ENCODE measurements around the gene C12orf75. TPM values are rescaled to one million over a fixed set of nuclear protein-coding genes. Genes with fewer than 3 reads are reported as not detected.

The C12orf75 gene
- polyA plus RNA-seq, 3 donors, result 7.4 to 34.0 (median 15.2) TPM

GRCh38 chr12:105352940-105353635, 22.6 kb downstream of the C12orf75 start:
- no peak overlapping the region for H3K27ac ChIP-seq (ENCODE audit: low read depth, low read length)
- WGBS, 3 donors, result 56 to 79% (median 77%) methylated on average over 9 of the region's 9 CpGs

GRCh38 chr12:105355752-105356151, 25.3 kb downstream of the C12orf75 start:
- no peak overlapping the region for H3K27ac ChIP-seq (ENCODE audit: low read depth, low read length)

DNA sequence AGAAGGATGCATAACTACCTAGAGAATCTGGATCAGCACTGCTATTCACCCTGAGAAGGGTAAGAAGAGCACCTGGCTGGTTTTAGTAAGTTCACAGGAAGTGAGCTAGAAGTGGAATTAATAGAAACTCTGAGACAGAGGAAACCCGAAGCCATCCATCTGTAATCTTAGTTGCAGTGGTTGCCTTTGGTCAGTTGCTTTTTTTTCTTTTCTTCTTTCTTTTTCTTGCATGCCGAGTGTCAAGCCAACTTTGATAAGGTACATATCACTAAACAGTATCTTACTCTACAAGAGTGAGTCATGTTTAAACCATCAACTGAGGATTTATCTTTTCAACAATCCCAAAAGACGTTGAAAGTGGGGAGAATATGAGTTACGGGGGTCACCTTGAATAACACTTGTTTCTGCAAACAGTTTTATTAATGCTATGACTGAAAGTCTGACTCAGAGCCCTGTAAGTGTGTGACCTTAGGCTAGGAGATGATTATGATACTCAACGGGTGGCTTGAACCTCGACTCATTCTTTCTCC, 26.7 kb downstream of the C12orf75 start:
- WGBS, 3 donors, result 50 to 75% (median 71%) methylated on average over 6 of the region's 6 CpGs
- H3K27ac ChIP-seq (ENCODE audit: low read depth, low read length), result no peak overlapping the region

DNA sequence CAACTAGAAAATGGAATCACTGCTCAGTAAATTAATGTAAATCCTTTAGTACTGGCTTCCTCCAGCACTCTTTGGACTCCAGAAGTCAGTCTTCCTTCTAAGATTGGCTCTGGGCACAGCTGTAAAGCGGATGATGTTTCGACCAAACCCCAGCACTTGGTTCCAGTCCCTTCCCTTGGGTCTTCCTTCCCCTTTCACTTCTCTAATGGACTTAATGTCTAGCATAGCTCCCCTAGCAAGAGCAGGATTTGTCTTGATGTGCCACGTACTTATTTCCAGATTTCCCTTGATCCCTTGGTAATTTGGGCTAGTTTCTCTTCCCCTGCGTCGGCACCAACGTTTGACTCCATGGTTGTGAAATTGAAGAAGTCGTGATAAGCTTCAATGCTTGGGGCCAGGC, 28.3 kb downstream of the C12orf75 start:
- WGBS, 3 donors, result 80 to 91% (median 82%) methylated on average over 7 of the region's 7 CpGs

GRCh38 chr12:105359856-105360255, 29.4 kb downstream of the C12orf75 start:
- no peak overlapping the region for H3K27ac ChIP-seq (ENCODE audit: low read depth, low read length)
- WGBS, 3 donors, result 69 to 72% (median 71%) methylated on average over 1 of the region's 1 CpG

More for the DNA sequence above, 28.3 kb downstream of the C12orf75 start:
- H3K27ac ChIP-seq (ENCODE audit: low read depth, low read length), result no peak overlapping the region

DNA sequence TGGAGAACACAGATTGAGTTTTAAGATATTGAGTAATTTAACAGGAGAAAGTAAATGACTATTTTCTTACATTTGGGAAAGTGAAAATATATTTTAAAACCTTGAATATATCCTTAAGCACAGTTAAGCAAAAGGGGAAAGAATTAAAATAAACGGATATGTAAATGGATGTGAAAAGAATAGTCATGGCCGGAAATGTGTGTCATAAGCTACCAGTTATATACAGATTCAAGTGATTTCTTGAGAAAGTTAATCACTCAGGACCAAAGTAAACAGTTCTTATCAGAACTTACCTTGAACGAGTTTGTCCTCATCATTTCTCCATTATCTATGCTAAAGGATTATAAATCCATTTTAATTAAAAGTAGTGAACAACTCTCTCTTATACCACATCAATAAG, 33.4 kb downstream of the C12orf75 start:
- WGBS, 3 donors, result 66 to 85% (median 82%) methylated on average over 3 of the region's 3 CpGs
- H3K27ac ChIP-seq (ENCODE audit: low read depth, low read length), result no peak overlapping the region

DNA sequence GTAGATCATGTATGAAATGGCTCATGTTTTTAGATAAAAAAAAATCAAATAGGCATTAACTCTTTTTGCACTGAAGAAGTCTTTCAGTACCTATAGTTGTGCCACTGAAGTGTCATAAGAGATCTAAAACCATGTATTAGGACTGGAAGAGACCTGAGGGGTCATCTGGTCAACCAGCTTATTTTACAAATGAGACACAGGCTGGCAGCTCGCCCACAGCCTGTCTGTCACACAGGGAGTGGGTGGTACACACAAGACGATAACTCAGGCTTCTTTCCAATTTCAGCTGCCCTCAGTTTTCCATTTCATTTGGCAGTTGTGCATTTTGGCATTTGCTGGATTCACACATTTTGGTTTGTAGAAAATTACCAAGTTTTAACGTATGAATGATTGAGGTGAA, 34.7 kb downstream of the C12orf75 start:
- H3K27ac ChIP-seq (ENCODE audit: low read depth, low read length), result no peak overlapping the region
- WGBS, 3 donors, result 70 to 80% (median 76%) methylated on average over 3 of the region's 3 CpGs

DNA sequence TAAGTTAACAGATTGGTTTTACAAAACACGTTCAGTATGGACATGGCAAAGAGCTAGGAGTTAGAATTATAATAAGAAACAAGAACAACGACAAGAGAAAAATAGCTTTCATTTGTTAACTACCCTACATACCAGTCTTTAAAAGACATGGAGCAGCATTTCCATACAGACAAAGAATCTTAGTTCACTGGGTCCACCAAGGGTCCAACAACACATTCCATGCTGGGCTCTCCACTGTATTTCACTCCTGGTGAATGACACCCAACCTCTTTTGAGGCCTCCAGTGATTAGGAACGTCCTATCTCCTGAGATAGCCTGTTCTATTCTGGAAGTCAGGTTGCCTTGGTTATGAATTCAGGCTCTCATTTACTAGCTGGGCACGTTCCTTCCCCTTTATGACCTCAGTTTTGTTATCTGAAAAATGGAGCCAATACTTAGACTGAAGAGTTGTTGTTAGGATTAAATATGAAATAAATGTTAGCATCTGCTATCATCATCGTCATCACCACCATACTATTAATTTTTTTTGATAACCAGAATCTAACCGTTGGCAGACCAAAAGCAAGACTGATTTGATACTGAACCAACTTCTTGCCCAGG, 37.7 kb downstream of the C12orf75 start:
- 85 to 94% (median 94%) methylated on average over 6 of the region's 6 CpGs for WGBS, 3 donors
- H3K27ac ChIP-seq (ENCODE audit: low read depth, low read length), result no peak overlapping the region

DNA sequence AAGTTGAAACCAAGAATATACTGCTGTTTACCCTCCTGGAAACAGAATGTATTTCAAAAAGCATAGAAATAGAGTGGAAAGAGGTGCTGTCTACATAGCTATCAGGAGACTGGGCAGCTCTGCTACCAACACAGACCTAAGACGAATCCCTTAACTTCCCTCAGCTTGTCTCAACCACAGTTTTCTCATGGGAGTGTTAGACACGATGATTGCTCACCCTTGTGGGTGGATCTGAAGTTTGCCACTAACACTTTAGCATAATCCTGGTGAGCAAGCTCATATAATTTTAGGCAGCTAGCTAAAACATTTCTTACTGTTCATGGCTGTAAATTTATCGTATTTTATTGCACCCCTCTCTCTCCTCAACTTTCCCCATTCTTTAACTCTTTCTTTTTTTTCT, 38.5 kb downstream of the C12orf75 start:
- no peak overlapping the region for H3K27ac ChIP-seq (ENCODE audit: low read depth, low read length)
- WGBS, 3 donors, result 53 to 60% (median 58%) methylated on average over 3 of the region's 3 CpGs

- WGBS, 3 donors, result 76 to 88% (median 82%) methylated on average over 1 of the region's 1 CpG
- no peak overlapping the region for H3K27ac ChIP-seq (ENCODE audit: low read depth, low read length)
Observed at GRCh38 chr12:105374303-105374702, 43.8 kb downstream of the C12orf75 start.

DNA sequence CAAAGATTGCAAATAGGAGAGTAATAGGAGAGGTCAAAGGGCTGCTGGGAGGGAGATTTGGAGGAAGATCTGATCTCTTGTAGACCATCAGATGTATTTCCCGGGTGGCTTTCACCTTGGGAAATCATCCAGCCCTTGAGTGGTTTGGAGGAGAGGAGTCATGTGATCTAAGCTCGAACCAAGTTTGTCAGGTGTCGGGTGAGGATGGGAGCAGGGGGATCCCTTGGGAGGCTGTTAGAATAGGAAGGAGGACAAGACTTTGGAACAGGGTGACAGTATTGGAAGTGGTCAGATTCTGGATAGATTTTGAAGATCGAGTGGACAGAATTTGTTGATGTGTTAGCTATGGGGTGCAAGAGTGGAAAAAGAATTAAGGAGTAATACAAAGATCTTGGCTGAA, 46.6 kb downstream of the C12orf75 start:
- H3K27ac ChIP-seq (ENCODE audit: low read depth, low read length), result no peak overlapping the region
- 70 to 90% (median 89%) methylated on average over 4 of the region's 4 CpGs for WGBS, 3 donors

DNA sequence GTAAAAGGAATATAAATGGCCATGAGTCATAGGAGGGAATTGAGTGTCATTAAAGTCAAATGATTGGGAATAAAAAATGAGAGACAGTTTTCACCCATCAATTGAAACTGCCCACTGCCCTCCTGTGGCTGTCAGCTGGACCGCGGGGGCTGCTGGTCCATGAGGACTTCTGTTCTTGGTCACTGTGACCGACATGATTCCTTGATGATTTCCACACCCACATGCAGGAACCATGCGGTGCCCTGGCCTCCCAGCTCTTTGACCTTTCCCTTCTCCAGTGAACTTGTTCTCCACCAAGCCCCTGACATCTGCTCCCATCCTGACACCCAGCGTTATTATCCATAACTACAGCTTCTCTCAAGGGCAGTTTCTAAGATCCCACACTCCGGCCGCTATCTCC, 48.4 kb downstream of the C12orf75 start:
- WGBS, 3 donors, result 88 to 91% (median 90%) methylated on average over 7 of the region's 7 CpGs
- no peak overlapping the region for H3K27ac ChIP-seq (ENCODE audit: low read depth, low read length)

- WGBS, 3 donors, result 18 to 23% (median 22%) methylated on average over 18 of the region's 18 CpGs
- H3K27ac ChIP-seq (ENCODE audit: low read depth, low read length), result no peak overlapping the region
Observed at GRCh38 chr12:105382771-105383622, 52.5 kb downstream of the C12orf75 start.

DNA sequence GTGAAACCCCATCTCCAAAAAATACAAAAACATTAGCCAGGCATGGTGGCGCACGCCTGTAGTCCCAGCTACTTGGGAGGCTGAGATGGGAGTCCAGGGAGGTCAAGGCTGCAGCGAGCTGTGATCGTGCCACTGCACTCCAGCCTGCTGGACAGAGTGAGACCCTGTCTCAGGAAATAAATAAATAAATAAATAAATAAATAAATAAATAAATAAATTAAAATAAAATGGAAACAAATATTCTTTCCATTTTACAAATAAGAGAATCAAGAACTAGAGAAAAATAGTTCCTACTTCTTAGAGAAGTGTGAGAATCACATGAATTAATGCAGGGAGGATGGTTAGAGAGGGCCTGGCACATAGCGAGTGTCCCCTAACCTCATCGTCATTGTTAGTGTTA, 53.7 kb downstream of the C12orf75 start:
- WGBS, 3 donors, result 94 to 96% (median 95%) methylated on average over 6 of the region's 6 CpGs
- no peak overlapping the region for H3K27ac ChIP-seq (ENCODE audit: low read depth, low read length)

DNA sequence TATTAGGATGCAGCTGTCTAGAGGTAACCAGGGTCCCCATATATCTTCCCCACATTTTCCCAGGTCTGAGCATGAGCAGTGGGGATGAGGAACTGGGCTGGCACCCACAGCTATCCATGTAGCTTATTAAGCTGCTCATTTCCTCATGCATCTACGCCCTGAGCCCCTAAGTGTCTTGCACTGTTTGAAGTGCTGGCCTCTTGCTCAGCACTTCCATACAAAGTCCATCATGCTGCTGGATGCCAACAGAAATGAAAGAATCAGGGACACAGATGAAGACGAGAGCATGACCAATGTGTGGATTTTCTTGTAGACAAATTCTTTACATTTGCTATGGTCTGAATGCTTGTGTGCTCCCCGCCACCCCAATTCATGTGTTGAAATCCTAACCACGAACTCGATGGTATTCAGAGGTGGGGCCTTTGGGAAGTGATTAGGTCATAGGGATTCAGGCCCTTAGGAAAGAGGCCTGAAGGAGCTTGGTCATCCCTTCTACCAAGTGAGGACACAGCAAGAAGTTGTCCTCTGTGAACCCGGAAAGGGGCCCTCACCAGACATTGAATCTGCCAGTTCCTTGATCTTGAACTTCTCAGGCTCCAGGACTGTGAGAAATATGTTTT, 54.5 kb downstream of the C12orf75 start:
- WGBS, 3 donors, result 65 to 77% (median 76%) methylated on average over 6 of the region's 6 CpGs

GRCh38 chr12:105386431-105386830, 55.9 kb downstream of the C12orf75 start:
- H3K27ac ChIP-seq (ENCODE audit: low read depth, low read length), result no peak overlapping the region
- WGBS, 3 donors, result 95 to 99% (median 98%) methylated on average over 3 of the region's 3 CpGs

More for the DNA sequence above, 54.5 kb downstream of the C12orf75 start:
- no peak overlapping the region for H3K27ac ChIP-seq (ENCODE audit: low read depth, low read length)

DNA sequence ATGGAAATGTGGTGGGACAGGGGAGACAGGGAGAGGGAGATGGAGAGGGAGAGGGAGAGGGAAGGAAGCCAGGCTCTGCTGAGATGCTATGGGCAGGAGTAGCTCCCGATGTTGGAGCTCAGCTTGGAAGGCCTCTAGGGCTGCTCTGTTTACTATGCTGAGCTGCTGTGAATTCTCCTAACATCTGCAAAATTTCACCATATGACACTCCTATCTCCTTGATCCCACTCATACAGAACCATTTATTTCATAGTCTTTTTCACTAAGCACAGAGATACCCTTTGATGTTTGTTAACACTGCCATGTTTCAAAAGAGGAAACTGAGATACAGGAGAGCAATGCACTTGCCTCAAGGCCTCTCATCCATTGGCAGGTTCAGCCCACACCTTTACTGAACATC, 60.7 kb downstream of the C12orf75 start:
- WGBS, 3 donors, result 73 to 86% (median 83%) methylated on average over 1 of the region's 1 CpG
- H3K27ac ChIP-seq (ENCODE audit: low read depth, low read length), result no peak overlapping the region

DNA sequence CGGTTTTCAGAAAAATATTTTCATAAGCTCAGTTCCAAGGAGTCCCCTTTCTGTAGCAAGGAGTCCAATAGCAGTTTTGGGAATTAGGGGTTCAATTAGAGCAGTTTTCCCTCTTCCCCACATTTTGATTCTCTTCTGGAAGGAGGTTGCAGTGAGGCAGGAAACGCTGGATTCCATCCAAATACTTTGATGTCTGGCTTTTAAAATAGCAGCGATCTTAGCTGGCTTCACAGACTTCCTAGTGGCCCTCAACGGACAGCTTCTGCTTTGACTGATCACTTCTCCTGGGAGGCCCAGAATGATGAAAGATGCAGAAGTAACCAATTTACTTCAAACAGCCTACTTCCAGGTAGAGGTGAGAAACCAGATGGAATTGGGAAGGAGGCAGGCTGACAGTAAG, 63.1 kb downstream of the C12orf75 start:
- no peak overlapping the region for H3K27ac ChIP-seq (ENCODE audit: low read depth, low read length)
- WGBS, 3 donors, result 15 to 31% (median 18%) methylated on average over 4 of the region's 4 CpGs

- 94 to 97% (median 95%) methylated on average over 1 of the region's 1 CpG for WGBS, 3 donors
- H3K27ac ChIP-seq (ENCODE audit: low read depth, low read length), result no peak overlapping the region
Observed at GRCh38 chr12:105396024-105396423, 65.5 kb downstream of the C12orf75 start.

Measured in adipose tissue (tissue), 3 donors.